ENCODE results near the gene ABRAXAS1. TPM values are rescaled to one million over a fixed set of nuclear protein-coding genes. Genes with fewer than 3 reads are reported as not detected.

ABRAXAS1 gene
- 2.7 to 7.7 TPM (median 6.6 TPM) in 5 replicates for total RNA-seq (2022; extraction: Qiagen RNA extraction; ENCODE audit: low read depth)

GRCh38 chr4:83484500-83485461 lies at the start of gene ABRAXAS1:
ABRAXAS1 (minus strand) TSS chr4:83485100; CDS start chr4:83485072, 28 bp downstream.

GRCh38 chr4:83455281-83456183 lies 29.4 kb downstream of the ABRAXAS1 start, which contains the start of the genes HELQ and MRPS18C:
HELQ (minus strand) TSS chr4:83455823; CDS start chr4:83455693, 130 bp downstream.
MRPS18C (plus strand) TSS chr4:83456058; CDS start chr4:83456078, 20 bp downstream.

Other genes starting within 250 kb of the ABRAXAS1 start
- gene COQ2, start 200.3 kb downstream of the ABRAXAS1 start, total RNA-seq (2022; extraction: Qiagen RNA extraction; ENCODE audit: low read depth), result 17.8 to 21.5 TPM (median 19.3 TPM) in 5 replicates
- gene HPSE, start 150.3 kb downstream of the ABRAXAS1 start, total RNA-seq (2022; extraction: Qiagen RNA extraction; ENCODE audit: low read depth), result 1.1 to 1.8 TPM (median 1.3 TPM) in 5 replicates
- gene HELQ, start 29.3 kb downstream of the ABRAXAS1 start, total RNA-seq (2022; extraction: Qiagen RNA extraction; ENCODE audit: low read depth), result 4.5 to 6.2 TPM (median 5.8 TPM) in 5 replicates
- 41.2 to 68.4 TPM (median 53.9 TPM) in 5 replicates for gene MRPS18C, start 29.0 kb downstream of the ABRAXAS1 start, total RNA-seq (2022; extraction: Qiagen RNA extraction; ENCODE audit: low read depth)
- 37.8 to 51.1 TPM (median 48.3 TPM) in 5 replicates for gene GPAT3, start 51.0 kb upstream of the ABRAXAS1 start, total RNA-seq (2022; extraction: Qiagen RNA extraction; ENCODE audit: low read depth)

Measured in A549 treated with RU486 at 1 μM for 4 hours (cell line).